NT2/D1 (cell line): Measurements from ENCODE around the gene TMEM9B.
"Not testable (repeated sequence)": the region's sequence is repeated elsewhere in the genome, so short reads cannot be mapped to it uniquely, and the experiment has no call there.

Experiments used
- DNase-seq: peaks from one replicate; pipeline ENCODE4 v3.0.0-alpha.2; 2011; ENCODE audit warnings: low read depth, low spot score
- H3K27me3 ChIP-seq: 2 replicates; pipeline ENCODE4 v1.6.0; 2011; ENCODE audit warnings: mild to moderate bottlenecking; ENCODE audit not compliant: insufficient read length, insufficient read depth
- H3K36me3 ChIP-seq: 2 replicates; pipeline ENCODE4 v1.6.1; 2011; ENCODE audit warnings: mild to moderate bottlenecking, low read length, mixed read lengths; ENCODE audit not compliant: insufficient read depth, insufficient read length
- H3K4me1 ChIP-seq: 2 replicates; pipeline ENCODE4 v1.5.1; 2011; ENCODE audit not compliant: insufficient read depth, insufficient read length
- H3K4me3 ChIP-seq: 2 replicates; pipeline ENCODE4 v1.5.1; 2011; ENCODE audit warnings: low read depth; ENCODE audit not compliant: insufficient read length
- H3K9ac ChIP-seq: 2 replicates; pipeline ENCODE4 v1.6.0; 2011; ENCODE audit warnings: low read depth; ENCODE audit not compliant: insufficient read length
- H3K9me3 ChIP-seq: 2 replicates; pipeline ENCODE4 v1.5.1; 2011; ENCODE audit warnings: mild to moderate bottlenecking, low read length; ENCODE audit not compliant: insufficient read depth
- SUZ12 ChIP-seq: IDR thresholded peaks from 2 replicates; pipeline ENCODE4 v1.6.1; 2011; ENCODE audit not compliant: insufficient read length, insufficient read depth; ENCODE audit errors: extremely low read depth
- YY1 ChIP-seq: IDR thresholded peaks from 2 replicates; pipeline ENCODE4 v1.6.1; 2011; ENCODE audit not compliant: insufficient read length, insufficient read depth
- ZNF274 ChIP-seq: IDR thresholded peaks from 2 replicates; pipeline ENCODE4 v1.6.1; 2011; ENCODE audit warnings: mild to moderate bottlenecking, low read depth, low read length

The TMEM9B gene

GRCh38 chr11:8948886-8949285 is 15.4 kb downstream of the TMEM9B start:
- H3K9me3 ChIP-seq: no peaks in the 10 kb centered on the region
- peaks cover 13% of the 10 kb centered on the region for H3K36me3 ChIP-seq
- DNase-seq: no peak
- TF ChIP-seq YY1 (no peak), SUZ12 (no peak), ZNF274 (no peak)
- H3K27me3 ChIP-seq: no peaks in the 10 kb centered on the region
- no peaks in the 10 kb centered on the region for H3K4me1 ChIP-seq
- no peak overlapping the region for H3K4me3 ChIP-seq
- H3K9ac ChIP-seq: no peak overlapping the region

DNA sequence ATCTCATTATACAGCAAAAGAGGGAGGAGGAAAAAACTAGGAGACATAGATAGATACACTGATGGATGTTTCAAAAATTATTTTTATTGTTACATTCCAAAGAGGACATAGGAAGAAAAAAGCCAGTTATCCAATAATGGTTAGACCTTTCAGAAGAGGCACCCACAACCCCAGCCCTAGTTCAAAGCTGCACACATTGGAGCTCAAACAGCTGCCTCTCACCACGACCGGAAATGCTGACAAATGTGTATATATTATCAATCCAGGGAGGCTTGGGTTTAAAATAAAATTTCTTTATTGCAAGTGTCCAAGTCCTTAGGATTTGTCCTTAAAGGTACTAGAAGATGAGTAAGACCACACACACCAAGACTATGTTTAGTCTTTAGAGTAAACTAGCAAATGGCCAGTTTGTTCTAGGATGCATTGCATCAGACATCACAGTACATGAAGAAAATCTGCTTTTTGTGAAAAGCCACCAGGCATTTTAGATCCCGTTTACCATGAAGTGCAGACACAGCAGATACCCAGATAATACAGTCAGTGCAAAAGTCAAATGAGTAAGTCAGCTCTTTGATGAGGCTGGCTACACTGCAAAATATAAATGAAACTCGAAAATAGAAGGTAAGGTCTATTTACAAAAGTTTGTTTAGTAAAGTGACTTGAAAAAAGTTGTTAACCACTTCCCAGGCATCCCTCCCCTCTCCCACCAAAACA is 16.9 kb downstream of the TMEM9B start:
- Histone ChIP-seq H3K9me3 (no peaks in the 10 kb centered on the region), H3K27me3 (no peaks in the 10 kb centered on the region), H3K9ac (no peak overlapping the region), H3K4me1 (no peaks in the 10 kb centered on the region), H3K36me3 (peaks cover 8% of the 10 kb centered on the region), H3K4me3 (no peak overlapping the region)
- TF ChIP-seq SUZ12 (no peak), ZNF274 (no peak)
- no peak for DNase-seq

GRCh38 chr11:8942518-8943066 is 21.6 kb downstream of the TMEM9B start, which contains the start of gene ASCL3:
TSS of gene ASCL3 (minus strand) at chr11:8943016. CDS start at chr11:8938161, 4,855 bp downstream.
- no peaks in the 10 kb centered on the region for H3K9me3 ChIP-seq
- no peaks in the 10 kb centered on the region for H3K36me3 ChIP-seq
- H3K4me1 ChIP-seq: no peaks in the 10 kb centered on the region
- TF ChIP-seq ZNF274: no peak
- TF ChIP-seq YY1: no peak
- TF ChIP-seq SUZ12: no peak
- H3K9ac ChIP-seq: no peak within 1 kb of the TSS
- H3K4me3 ChIP-seq: no peak within 1 kb of the TSS
- DNase-seq: no peak
- no peaks in the 10 kb centered on the region for H3K27me3 ChIP-seq

GRCh38 chr11:8941341-8942103 is 22.7 kb downstream of the TMEM9B start:
- no peaks in the 10 kb centered on the region for H3K9me3 ChIP-seq
- H3K4me3 ChIP-seq: no peak overlapping the region
- no peak for TF ChIP-seq YY1
- no peak for TF ChIP-seq SUZ12
- no peak for TF ChIP-seq ZNF274
- no peaks in the 10 kb centered on the region for H3K27me3 ChIP-seq
- no peaks in the 10 kb centered on the region for H3K4me1 ChIP-seq
- no peak for DNase-seq
- H3K9ac ChIP-seq: no peak overlapping the region
- H3K36me3 ChIP-seq: peaks cover 3% of the 10 kb centered on the region

DNA sequence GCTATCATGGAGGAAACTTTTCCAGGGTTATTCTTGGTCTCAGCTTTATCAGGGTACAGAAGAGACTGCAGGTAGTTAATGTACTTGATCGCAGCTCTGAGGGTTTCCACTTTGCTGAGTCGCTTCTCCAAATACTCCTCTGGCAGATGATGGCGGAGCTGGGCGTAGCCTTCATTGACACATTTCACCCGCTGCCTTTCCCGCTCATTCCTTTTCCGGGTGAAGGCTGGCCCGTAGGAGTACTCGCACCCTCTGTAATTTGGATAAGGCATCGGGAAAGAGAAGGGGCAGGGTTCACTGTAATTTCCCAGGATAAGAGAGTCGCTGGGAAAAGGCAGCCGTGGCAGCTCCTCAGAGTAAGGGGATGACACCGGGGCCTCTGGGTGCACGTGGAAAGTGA is 26.6 kb downstream of the TMEM9B start:
- TF ChIP-seq YY1: no peak

DNA sequence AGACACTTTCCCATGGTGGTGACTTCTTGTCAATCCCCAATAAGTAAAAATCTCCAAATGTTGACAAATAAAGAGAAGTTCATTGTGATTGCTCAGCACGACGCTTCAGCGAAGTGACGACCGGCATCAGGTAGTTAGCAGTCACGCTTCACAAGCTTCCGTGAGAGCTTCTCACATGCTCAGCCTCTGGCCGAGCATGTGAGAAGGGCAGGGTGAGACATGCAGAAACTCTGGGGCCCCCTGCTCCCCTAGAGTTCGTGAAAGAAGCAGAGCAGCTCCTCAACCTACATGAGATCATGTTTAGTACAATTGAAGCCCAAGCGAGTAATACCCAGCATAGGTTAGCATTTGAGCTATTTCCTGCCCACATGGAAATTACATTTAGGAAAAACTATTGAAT is 27.1 kb downstream of the TMEM9B start:
- DNase-seq: no peak
- no peaks in the 10 kb centered on the region for H3K9me3 ChIP-seq
- no peaks in the 10 kb centered on the region for H3K27me3 ChIP-seq
- TF ChIP-seq YY1 (no peak), ZNF274 (no peak), SUZ12 (no peak)
- peaks cover 7% of the 10 kb centered on the region for H3K4me1 ChIP-seq
- H3K36me3 ChIP-seq: peaks cover 6% of the 10 kb centered on the region
- H3K9ac ChIP-seq: no peak overlapping the region
- no peak overlapping the region for H3K4me3 ChIP-seq

More for the DNA sequence above, 26.6 kb downstream of the TMEM9B start:
- Histone ChIP-seq H3K27me3 (no peaks in the 10 kb centered on the region), H3K9me3 (no peaks in the 10 kb centered on the region), H3K4me3 (no peak overlapping the region), H3K36me3 (peaks cover 3% of the 10 kb centered on the region), H3K4me1 (peaks cover 3% of the 10 kb centered on the region), H3K9ac (no peak overlapping the region)
- DNase-seq: no peak

DNA sequence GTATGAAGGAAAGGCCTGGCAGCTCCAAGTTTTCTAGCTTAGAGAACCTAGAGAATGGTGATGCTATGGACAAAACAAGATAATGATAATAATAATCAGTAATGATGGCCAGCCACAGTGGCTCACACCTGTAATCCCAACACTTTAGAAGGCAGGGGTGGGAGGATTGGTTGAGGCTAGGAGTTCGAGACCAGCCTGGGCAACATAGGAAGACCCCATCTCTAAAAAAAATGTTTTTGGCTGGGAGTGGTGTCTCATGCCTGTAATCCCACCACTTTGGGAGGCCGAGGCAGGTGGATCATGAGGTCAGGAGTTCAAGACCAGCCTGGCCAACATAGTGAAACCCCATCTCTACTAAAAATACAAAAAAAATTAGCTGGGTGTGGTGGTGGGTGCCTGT is 28.5 kb downstream of the TMEM9B start:
- H3K4me1 ChIP-seq, H3K36me3 ChIP-seq, H3K27me3 ChIP-seq, H3K9ac ChIP-seq, H3K4me3 ChIP-seq, H3K9me3 ChIP-seq, DNase-seq: not testable (repeated sequence)
